Esophagus muscularis mucosa (tissue), 4 donors: ENCODE results near the gene SLC22A4. TPM values are rescaled to one million over a fixed set of nuclear protein-coding genes. Genes with fewer than 3 reads are reported as not detected.

Experiments used
- DNase-seq: peaks from one replicate; pipeline ENCODE4 v3.0.0-alpha.2; 2017; ENCODE audit errors: extremely low spot score
- H3K27ac ChIP-seq, 4 donors: fragments of 200-600 bp; sonication (generic); replicated peaks in 1 of 4; 1 replicate in 3 of 4; 2 replicates in 1 of 4; pipeline ENCODE4 v1.5.1; 2016 to 2019; ENCODE audit warnings: mild to moderate bottlenecking in 1 of 4
- H3K27me3 ChIP-seq, 4 donors: fragments of 200-600 bp; sonication (generic); one replicate each; pipeline versions ENCODE4 v1.5.1 to v1.6.0; 2016 to 2019
- H3K36me3 ChIP-seq, 4 donors: fragments of 200-600 bp; sonication (generic); one replicate each; pipeline ENCODE4 v1.5.1; 2016 to 2019
- H3K4me1 ChIP-seq, 4 donors: fragments of 200-600 bp; sonication (generic); one replicate each; pipeline ENCODE4 v1.5.1; 2016 to 2019
- H3K4me3 ChIP-seq, 4 donors: fragments of 200-600 bp; sonication (generic); 1 replicate in 2 of 4; 2 replicates in 2 of 4; pipeline ENCODE4 v1.5.1; 2016 to 2019; ENCODE audit warnings: mild to moderate bottlenecking in 4 of 4, moderate library complexity in 1 of 4
- H3K9me3 ChIP-seq, 4 donors: fragments of 200-600 bp; sonication (generic); 1 replicate in 3 of 4; 2 replicates in 1 of 4; pipeline ENCODE4 v1.5.1; 2016 to 2019
- EP300 ChIP-seq: sonication (generic); formaldehyde crosslinking; IDR thresholded peaks from one replicate; pipeline ENCODE4 v1.6.1; 2017; ENCODE audit warnings: antibody characterized with exemption
- POLR2A ChIP-seq: fragments of 450-650 bp; IDR thresholded peaks from one replicate; pipeline ENCODE4 v1.6.1; 2017; ENCODE audit warnings: antibody characterized with exemption, moderate library complexity, mild to moderate bottlenecking, low read depth
- POLR2AphosphoS5 ChIP-seq, 2 donors: sonication (generic); formaldehyde crosslinking; IDR thresholded peaks; one replicate each; pipeline ENCODE4 v1.6.1; 2017; ENCODE audit warnings: antibody characterized with exemption in 2 of 2
- WGBS: methylation state at CpG from one replicate; pipeline ENCODE4 v1.1.5; 2018; 5-methylcytosine and 5-hydroxymethylcytosine counted together
- intact Hi-C: fragments of 100-400 bp; cut with DNase I; formaldehyde crosslinking; loops from one replicate; pipeline ENCODE4 v1.15.1; 2023
- total RNA-seq, 4 donors: library from RNA; depleted of rRNA; stranded (reverse); fragments of >200 nt; gene quantifications; one replicate each; pipeline versions ENCODE4 v1.1.0 to v1.2.1, GENCODE V29; 2016
- TF ChIP-seq, protein P1 (sequence below), 3 experiments: fragments of 200-600 bp in 2 of 3; fragments of 450-650 bp in 1 of 3; sonication (generic) in 2 of 3; IDR thresholded peaks; one replicate each; pipeline ENCODE4 v1.5.1; 2017 to 2019; ENCODE audit warnings: antibody characterized with exemption in 3 of 3, mild to moderate bottlenecking in 2 of 3, moderate library complexity in 1 of 3

SLC22A4 gene
- total RNA-seq, 4 donors from 2014 or later, result 0.42 to 1.7 (median 1.0) TPM

DNA sequence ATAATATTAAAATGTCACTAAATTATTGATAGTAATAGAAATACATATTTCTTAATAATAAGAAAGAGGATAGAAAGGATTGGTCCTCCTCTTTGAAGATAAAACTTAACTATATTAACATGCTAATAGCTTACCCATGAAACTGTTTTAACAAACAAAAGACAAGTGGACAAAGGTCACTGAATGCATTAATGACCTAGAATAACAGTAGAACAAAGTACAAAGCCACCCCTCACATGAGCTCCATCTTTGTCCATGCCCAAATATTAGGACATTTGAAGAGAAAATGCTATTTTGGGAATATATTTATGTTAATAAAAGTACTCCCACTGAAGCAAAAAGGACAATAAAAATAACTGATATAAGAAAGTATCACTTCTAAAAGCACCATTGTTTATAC, 41.2 kb downstream of the SLC22A4 start:
- Histone ChIP-seq H3K4me1 (no peaks in the 10 kb centered on the region), H3K27ac (no peak overlapping the region), H3K36me3 (peaks cover 10 to 24% (median 16%) of the 10 kb centered on the region in 4 donors), H3K9me3 (no peaks in the 10 kb centered on the region), H3K4me3 (no peak overlapping the region), H3K27me3 (no peaks in the 10 kb centered on the region)
- intact Hi-C loops, result no loop called here
- no peak for DNase-seq
- TF ChIP-seq POLR2A, result no peak
- TF ChIP-seq, protein P1, sequence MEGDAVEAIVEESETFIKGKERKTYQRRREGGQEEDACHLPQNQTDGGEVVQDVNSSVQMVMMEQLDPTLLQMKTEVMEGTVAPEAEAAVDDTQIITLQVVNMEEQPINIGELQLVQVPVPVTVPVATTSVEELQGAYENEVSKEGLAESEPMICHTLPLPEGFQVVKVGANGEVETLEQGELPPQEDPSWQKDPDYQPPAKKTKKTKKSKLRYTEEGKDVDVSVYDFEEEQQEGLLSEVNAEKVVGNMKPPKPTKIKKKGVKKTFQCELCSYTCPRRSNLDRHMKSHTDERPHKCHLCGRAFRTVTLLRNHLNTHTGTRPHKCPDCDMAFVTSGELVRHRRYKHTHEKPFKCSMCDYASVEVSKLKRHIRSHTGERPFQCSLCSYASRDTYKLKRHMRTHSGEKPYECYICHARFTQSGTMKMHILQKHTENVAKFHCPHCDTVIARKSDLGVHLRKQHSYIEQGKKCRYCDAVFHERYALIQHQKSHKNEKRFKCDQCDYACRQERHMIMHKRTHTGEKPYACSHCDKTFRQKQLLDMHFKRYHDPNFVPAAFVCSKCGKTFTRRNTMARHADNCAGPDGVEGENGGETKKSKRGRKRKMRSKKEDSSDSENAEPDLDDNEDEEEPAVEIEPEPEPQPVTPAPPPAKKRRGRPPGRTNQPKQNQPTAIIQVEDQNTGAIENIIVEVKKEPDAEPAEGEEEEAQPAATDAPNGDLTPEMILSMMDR (IDR thresholded peaks at IDR 0.05), result no peak
- no peak for TF ChIP-seq EP300
- no peak for TF ChIP-seq POLR2AphosphoS5 (IDR thresholded peaks at IDR 0.05)

DNA sequence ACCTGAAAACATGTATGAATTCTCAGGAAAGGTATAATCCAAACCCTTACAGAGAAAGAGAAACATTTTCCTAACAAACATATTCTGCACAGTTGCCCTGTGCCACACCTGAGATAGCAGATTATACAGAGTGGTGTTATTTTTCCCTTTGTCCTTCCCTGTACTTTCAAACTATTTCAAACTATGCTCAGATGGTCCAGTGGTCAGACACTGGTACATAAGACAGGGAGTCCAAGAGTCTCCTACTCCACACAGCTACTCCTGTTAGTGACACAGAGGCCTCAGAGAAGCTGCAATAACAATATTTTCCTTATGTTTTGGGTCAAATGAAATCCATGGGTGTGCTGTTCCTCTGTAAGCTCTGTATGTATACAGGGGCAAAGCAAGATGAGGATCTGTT, 45.3 kb downstream of the SLC22A4 start:
- TF ChIP-seq POLR2A, result no peak
- TF ChIP-seq, protein P1 (IDR thresholded peaks at IDR 0.05), result no peak
- no peak for TF ChIP-seq EP300
- no peak for TF ChIP-seq POLR2AphosphoS5 (IDR thresholded peaks at IDR 0.05)
- peaks cover 0 to 5% (median 0%) of the 10 kb centered on the region in 4 donors for H3K4me1 ChIP-seq

DNA sequence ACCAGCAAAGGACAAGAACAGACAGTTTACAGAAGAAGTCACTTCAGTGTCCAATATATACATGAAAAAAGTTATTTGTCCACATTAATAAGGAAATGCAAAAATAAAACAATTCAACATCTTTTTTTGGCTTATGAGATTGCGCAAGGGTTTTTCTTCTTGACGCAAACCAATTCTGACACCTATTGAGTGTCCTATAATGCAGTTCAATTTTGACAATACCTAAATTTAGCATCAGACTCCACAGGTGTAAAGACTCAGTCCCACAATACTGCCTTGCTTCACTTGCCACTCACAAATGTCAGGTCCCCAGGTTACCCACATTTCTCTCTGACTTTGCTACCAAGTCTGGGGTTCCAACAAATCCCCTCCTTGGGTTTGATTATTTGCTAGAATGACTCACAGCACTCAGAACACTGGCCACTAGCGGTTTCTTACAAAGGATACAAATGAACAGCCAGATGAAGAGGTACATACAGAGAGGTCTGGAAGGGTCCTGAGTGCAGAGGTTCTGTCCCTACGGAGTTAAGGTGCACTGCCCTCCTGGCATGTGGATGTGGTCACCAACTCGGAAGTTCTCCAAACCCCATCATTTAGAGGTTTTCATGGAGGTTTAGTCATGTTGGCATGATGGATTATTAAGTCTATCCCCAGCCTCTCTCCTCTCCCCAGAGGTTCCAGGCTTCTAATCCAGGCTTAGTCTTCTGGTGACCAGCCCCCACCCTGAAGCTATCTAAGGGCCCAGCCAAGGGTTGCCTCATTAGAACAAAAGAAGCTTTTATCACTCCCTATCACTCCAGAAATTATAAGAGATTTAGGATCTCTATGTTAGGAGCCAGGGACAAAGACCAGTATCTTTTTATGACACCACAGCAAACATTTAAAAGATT, 48.3 kb downstream of the SLC22A4 start:
- no peak for DNase-seq
- WGBS, result 67% methylated on average over 5 of the region's 5 CpGs

More for the DNA sequence above, 45.3 kb downstream of the SLC22A4 start:
- peaks cover 0 to 9% (median 0%) of the 10 kb centered on the region in 4 donors for H3K36me3 ChIP-seq
- H3K9me3 ChIP-seq, result no peaks in the 10 kb centered on the region
- intact Hi-C loops, result no loop called here
- H3K27me3 ChIP-seq, result no peaks in the 10 kb centered on the region
- H3K4me3 ChIP-seq, result no peak overlapping the region
- no peak for DNase-seq
- H3K27ac ChIP-seq, result no peak overlapping the region

DNA sequence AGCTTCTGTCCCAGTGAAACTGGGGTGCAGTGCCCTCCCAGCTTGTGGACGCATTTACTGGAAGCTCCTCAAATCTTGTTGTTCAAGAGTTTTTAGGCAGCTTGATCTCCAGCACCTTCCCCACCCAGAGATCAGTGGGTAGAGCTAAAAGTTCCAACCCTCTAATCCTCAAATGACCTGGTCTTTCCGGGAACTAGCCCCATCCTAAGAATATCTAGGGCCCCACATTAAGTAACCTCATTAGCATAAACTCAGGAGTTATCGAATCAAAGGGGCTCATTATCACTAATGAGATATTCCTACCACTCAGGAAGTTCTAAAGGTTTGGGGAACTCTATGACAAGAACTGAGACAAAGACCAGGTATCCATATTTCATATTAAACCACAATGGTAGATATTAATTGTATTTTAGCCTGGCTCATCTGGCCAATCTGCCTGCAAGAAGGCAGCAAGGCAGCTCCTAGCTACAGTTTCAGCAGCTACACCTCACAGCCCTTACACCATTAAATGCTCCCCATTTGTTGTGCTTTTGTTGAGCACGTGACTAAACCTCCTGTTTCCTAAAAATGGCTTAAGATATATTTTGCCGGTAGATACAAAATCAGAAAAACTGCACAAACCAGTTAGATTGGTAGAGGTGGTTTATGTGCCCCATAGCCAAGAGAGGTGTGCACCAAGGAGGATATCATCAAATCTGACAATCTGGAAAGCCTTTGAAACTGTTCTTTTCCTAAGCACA, 50.8 kb downstream of the SLC22A4 start:
- Histone ChIP-seq H3K4me1 (peaks cover 0 to 5% (median 0%) of the 10 kb centered on the region in 4 donors), H3K27me3 (no peaks in the 10 kb centered on the region), H3K4me3 (no peak overlapping the region), H3K9me3 (peaks cover 0 to 4% (median 0%) of the 10 kb centered on the region in 4 donors), H3K27ac (no peak overlapping the region), H3K36me3 (peaks cover 0 to 17% (median 12%) of the 10 kb centered on the region in 4 donors)
- intact Hi-C loops, result no loop called here
- TF ChIP-seq, protein P1 (IDR thresholded peaks at IDR 0.05), result no peak
- TF ChIP-seq POLR2AphosphoS5 (IDR thresholded peaks at IDR 0.05), result no peak
- DNase-seq, result no peak
- WGBS, result 87% methylated on average over 5 of the region's 5 CpGs

More for the DNA sequence above, 48.3 kb downstream of the SLC22A4 start:
- intact Hi-C loops, result no loop called here
- H3K4me3 ChIP-seq, result no peak overlapping the region
- H3K36me3 ChIP-seq, result no peaks in the 10 kb centered on the region
- no peaks in the 10 kb centered on the region for H3K9me3 ChIP-seq
- H3K27me3 ChIP-seq, result no peaks in the 10 kb centered on the region
- H3K27ac ChIP-seq, result no peak overlapping the region
- peaks cover 0 to 5% (median 0%) of the 10 kb centered on the region in 4 donors for H3K4me1 ChIP-seq
- no peak for TF ChIP-seq POLR2AphosphoS5 (IDR thresholded peaks at IDR 0.05)
- TF ChIP-seq POLR2A, result no peak
- TF ChIP-seq EP300, result no peak
- TF ChIP-seq, protein P1 (IDR thresholded peaks at IDR 0.05), result no peak
